CD4-positive, alpha-beta T cell treated with Interferon alpha-2 for 1 hour (primary cell): ENCODE measurements around the gene AKR7A3.
A peak's percentile ranks its signal among the peaks of the same experiment; 100 is the strongest.
"Not testable (repeated sequence)": the region's sequence is repeated elsewhere in the genome, so short reads cannot be mapped to it uniquely, and the experiment has no call there.

Experiments used
- DNase-seq, 2 donors: peaks; one replicate each; pipeline ENCODE4 v3.0.0-alpha.2; 2020 to 2022

AKR7A3 gene

GRCh38 chr1:19317126-19317910, 28.7 kb upstream of the AKR7A3 start:
- DNase-seq = no peak

- DNase-seq = peak in 1 of 2 donors; percentile 47
Measured at GRCh38 chr1:19315378-19316198, 27.0 kb upstream of the AKR7A3 start.

- DNase-seq = no peak
Measured at GRCh38 chr1:19313961-19314882, 25.7 kb upstream of the AKR7A3 start.

- no peak for DNase-seq
Measured at GRCh38 chr1:19313636-19313959, 25.0 kb upstream of the AKR7A3 start.

- peak in 1 of 2 donors; percentile 16 for DNase-seq
Measured at GRCh38 chr1:19312782-19313635, 24.4 kb upstream of the AKR7A3 start.

- peak; percentile 86 to 94 for DNase-seq
Measured at GRCh38 chr1:19311931-19312781, 23.6 kb upstream of the AKR7A3 start, which contains the start of the genes AKR7A2 and SLC66A1. TSS of gene AKR7A2 (minus strand) at chr1:19312144. CDS start at chr1:19312124, 20 bp downstream. TSS of gene SLC66A1 (plus strand) at chr1:19312326. CDS start at chr1:19317678, 5,352 bp downstream.

- DNase-seq = no peak
Measured at GRCh38 chr1:19311503-19311930, 22.9 kb upstream of the AKR7A3 start.

GRCh38 chr1:19310720-19311502, 22.3 kb upstream of the AKR7A3 start:
- DNase-seq = no peak

GRCh38 chr1:19310061-19310460, 21.5 kb upstream of the AKR7A3 start:
- no peak for DNase-seq

GRCh38 chr1:19309123-19309813, 20.7 kb upstream of the AKR7A3 start:
- no peak for DNase-seq

GRCh38 chr1:19308509-19308907, 19.9 kb upstream of the AKR7A3 start:
- DNase-seq = no peak

- DNase-seq = no peak
Measured at GRCh38 chr1:19307794-19308508, 19.4 kb upstream of the AKR7A3 start.

GRCh38 chr1:19306941-19307340, 18.4 kb upstream of the AKR7A3 start:
- DNase-seq = no peak

GRCh38 chr1:19305880-19306279, 17.3 kb upstream of the AKR7A3 start:
- DNase-seq = no peak

GRCh38 chr1:19304081-19304480, 15.5 kb upstream of the AKR7A3 start:
- DNase-seq = not testable (repeated sequence)

GRCh38 chr1:19300211-19300610, 11.6 kb upstream of the AKR7A3 start:
- no peak for DNase-seq

- DNase-seq = no peak
Measured at GRCh38 chr1:19294638-19295037, 6.1 kb upstream of the AKR7A3 start.

GRCh38 chr1:19289244-19289643, 674 bp upstream of the AKR7A3 start:
- no peak for DNase-seq
